GM11168 (cell line): ENCODE data around the gene CST9.

Experiments
- in situ Hi-C: fragments of 300-500 bp; cut with MboI; formaldehyde crosslinking; loops from one replicate; pipeline ENCODE4 v1.12.0; 2022; ENCODE audit warnings: low sequenced_read_pairs; ENCODE audit not compliant: unreplicated experiment

The CST9 gene

GRCh38 chr20:23565503-23566045 is 40.1 kb downstream of the CST9 start:
- in situ Hi-C loops = loop anchor here (10.0 kb wide), 1 partner anchor 71 kb away; the partner anchor contains the start of gene CST8

GRCh38 chr20:23564927-23565326 is 40.8 kb downstream of the CST9 start:
- in situ Hi-C loops = loop anchor here (10.0 kb wide), 1 partner anchor 70 kb away; the partner anchor contains the start of gene CST8

GRCh38 chr20:23562721-23563342 is 42.9 kb downstream of the CST9 start:
- in situ Hi-C loops = loop anchor here (10.0 kb wide), 1 partner anchor 68 kb away; the partner anchor contains the start of gene CST8

GRCh38 chr20:23554401-23554800 is 51.3 kb downstream of the CST9 start:
- in situ Hi-C loops = no loop called here
